Inflammatory macrophage (primary cell): ENCODE data around the gene ATG13.

Experiments used
- DNase-seq, 2 donors: peaks; one replicate each; pipeline ENCODE4 v3.0.0-alpha.2; 2020 to 2022

Gene ATG13

GRCh38 chr11:46607516-46607915 is 9.8 kb upstream of the ATG13 start:
- DNase-seq = no peak

GRCh38 chr11:46609386-46609785 is 8.0 kb upstream of the ATG13 start:
- DNase-seq = no peak

DNA sequence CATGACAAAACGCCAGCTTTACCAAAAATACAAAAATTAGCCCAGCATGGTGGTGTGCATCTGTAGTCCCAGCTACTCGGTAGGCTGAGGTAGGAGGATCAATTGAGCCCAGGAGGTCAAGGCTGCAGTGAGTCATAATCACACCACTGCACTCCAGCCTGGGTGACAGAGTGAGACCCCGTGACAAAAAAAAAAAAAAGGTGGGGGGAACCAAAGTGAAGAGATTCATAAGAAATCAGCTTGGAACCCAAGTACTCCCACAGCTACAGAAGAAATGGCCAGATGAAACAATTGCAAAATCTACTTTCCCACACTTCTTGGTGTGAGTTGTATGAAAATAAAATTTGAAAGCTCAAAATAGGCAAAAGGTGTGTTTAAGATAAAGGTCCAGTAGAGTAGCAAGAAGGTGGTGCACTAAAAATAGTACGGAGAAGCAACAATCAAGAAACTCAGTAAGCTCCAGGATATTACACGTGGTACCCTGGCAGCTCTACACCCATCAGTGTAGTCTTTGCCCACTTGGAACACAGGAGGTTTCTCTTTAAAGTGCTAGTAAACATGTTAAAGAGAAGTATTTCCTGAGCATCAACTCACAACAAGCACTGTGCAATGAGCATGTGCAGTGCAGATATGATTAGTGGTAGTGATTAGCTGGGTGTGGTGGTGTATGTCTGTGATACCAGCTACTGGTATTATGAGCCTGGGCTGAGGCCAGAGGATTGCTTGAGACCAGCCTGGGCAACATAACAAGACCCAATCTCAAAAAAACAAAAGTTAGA is 5.6 kb upstream of the ATG13 start:
- no peak for DNase-seq

GRCh38 chr11:46612326-46612725 is 5.0 kb upstream of the ATG13 start:
- no peak for DNase-seq

DNA sequence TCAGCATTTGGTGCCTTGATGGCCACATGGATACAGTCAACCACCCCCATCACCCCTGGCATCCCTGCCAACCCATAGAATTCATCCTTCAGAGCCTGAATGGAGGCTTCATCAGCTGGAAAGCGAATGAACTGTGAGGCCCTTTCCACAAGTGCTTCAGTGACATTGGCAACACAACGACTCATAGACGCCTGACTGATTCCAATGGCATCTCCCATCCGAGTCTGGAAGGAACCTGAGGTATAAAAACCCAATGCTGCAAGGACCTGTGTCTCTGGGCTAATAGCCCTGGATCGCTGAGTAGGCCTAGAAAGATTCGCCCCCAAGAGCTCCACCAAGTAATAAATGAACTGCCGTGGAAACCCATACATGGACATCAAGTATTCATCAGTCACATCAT is 1.6 kb upstream of the ATG13 start:
- DNase-seq = no peak

DNA sequence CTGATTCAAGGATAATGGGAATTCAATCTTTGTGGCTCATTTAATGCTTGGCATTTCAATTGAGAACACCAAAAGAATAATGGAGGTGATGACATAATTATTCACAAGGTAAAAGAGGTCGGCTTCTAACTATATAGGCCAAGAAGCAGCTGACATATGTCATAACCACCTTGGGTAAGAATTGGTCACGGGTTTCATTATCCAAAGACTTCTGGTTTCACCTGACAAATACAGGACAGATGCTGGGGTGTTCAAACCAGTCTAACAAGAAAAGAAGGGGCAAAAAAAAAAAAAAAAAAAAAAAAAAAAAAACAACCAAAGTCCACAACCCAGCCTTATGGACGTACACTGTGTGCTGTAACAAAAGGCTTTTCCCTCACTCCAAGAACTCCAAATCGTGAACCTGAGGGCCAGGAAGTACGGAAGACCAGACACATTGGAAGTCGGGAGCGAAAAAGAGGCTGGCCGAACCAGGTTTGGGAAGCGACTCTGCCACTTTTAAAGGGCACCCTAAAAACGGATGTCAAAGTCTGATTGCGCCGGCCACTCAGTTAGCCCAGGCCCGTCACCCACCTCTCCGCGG is 711 bp upstream of the ATG13 start:
- DNase-seq = peak; percentile 62 to 64

GRCh38 chr11:46617972-46618314 is 590 bp downstream of the ATG13 start:
- no peak for DNase-seq

DNA sequence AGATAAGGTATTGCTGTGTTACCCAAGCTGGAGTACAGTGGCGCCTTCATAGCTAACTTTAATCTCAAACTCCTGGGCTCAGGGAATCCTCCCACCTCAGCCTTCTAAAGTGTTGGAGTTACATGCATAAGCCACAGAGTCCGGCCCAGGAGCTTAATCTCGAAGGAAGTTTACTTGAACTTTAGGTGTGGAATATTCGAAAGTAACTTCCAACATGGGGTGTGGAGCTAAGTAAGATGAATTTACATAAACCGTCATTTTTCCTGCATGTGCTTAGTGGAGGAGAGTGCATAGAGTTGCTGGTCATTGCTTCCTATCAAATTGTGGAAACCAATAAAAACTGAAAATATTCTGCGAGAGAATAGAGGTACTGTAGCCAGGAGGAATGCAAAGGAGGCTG is 1.5 kb downstream of the ATG13 start:
- DNase-seq = no peak

DNA sequence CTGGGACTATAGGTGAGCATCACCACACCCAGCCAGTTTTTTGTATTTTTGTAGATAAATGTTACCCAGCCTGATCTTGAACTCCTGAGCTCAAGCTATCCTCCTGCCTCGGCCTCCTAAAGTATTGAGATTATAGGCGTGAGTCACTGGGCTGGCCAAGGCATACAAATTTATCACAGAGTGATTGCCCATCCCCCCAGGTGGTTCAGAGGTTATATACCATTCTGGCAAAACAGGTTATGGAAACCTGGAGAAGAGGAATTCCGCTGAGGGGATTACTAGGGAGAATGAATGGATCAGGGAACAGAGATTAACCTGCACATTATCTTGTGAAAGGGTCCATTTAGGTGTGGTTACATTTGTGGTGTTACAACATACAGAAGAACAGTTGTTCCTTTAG is 8.1 kb downstream of the ATG13 start:
- DNase-seq = no peak

- DNase-seq = no peak
Measured at GRCh38 chr11:46628961-46629360, 11.6 kb downstream of the ATG13 start.

GRCh38 chr11:46630237-46630636 is 12.9 kb downstream of the ATG13 start:
- no peak for DNase-seq

- no peak for DNase-seq
Measured at GRCh38 chr11:46631676-46632075, 14.3 kb downstream of the ATG13 start.

DNA sequence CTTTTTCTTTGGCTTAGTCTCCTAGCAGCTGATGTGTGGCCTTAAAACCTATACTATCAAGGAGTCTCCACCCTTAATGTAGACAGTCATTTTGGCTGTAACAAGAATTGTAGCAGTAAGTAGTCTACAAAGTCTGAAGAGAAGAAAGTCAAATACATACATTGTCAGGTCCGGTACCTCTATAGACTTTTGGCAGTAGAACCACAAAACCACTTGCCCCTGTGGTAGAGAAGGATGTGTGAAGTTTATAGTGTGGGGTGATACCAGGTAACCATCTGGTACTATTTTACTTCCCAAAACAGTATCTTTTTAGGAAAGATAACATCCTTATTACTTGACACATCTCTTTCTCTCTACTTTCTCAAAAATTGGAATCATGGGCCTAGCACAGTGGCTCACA is 15.1 kb downstream of the ATG13 start:
- no peak for DNase-seq

DNA sequence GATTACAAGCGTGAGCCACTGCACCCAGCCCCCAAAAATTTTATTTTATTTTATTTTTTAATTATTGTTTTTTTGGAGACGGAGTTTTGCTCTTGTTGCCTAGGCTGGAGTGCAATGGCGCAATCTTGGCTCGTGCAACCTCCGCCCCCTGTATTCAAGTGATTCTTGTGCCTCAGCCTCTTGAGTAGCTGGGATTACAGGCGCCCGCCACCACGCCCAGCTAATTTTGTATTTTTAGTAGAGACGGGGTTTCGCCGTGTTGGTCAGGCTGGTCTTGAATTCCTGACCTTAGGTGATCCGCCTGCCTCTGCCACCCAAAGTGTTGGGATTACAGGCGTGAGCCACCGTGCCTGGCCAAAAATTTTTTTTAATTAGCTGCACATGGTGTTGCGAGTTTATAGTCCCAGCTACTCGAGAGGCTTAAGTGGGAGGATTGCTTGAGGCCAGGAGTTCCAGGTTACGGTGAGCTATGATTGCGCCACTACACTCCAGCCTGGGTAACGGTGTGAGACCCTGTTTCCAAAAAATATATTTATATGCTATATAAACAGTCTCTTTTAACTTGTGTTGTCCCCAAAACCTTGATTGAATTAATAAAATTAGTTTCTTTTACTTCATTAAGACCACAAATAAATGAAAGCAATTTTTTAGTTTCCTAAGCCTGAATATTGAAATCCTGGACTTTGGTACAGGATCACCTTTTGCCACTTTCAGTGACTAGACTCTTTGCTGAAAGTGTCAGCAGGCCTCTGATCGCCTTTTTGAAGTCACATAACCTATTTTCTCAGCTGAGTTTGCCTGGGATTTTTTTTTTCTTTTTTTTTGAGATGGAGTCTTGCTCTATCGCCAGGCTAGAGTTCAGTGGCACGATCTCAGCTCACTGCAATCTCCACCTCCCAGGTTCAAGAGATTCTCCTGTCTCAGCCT is 16.2 kb downstream of the ATG13 start:
- no peak for DNase-seq

DNA sequence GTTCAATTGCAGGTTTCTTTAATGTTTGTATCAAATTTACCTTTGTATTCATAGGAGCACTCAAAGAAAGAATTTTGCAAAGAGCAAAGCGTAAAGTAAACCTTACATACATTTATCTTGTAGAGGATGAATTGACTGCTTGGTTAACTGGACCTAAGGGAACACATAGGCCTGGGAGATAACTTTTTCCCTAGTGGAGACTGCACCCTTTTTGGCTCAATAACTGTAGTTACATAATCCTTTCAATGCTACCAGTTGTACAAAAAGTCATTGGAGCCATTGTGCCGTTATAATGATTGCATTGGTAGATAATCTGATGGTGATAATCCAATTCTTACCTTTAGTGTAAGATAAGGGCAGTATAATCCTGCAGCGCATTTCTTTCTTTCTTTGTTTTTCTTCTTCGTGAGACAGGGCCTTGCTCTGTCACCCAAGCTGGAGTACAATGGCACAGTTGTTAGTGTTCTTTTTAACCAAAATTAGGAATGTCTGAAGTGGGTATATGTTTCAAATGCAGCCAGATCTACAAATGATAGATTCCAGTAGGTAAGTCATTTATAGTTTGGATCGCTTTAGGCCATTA is 18.3 kb downstream of the ATG13 start:
- no peak for DNase-seq

- DNase-seq = no peak
Measured at GRCh38 chr11:46637546-46637945, 20.2 kb downstream of the ATG13 start.

GRCh38 chr11:46639197-46639839 is 22.0 kb downstream of the ATG13 start:
- DNase-seq = peak; percentile 29 to 66

- DNase-seq = no peak
Measured at GRCh38 chr11:46640036-46640788, 22.9 kb downstream of the ATG13 start.

- no peak for DNase-seq
Measured at GRCh38 chr11:46641639-46642038, 24.3 kb downstream of the ATG13 start.

- no peak for DNase-seq
Measured at GRCh38 chr11:46642627-46643335, 25.4 kb downstream of the ATG13 start.

DNA sequence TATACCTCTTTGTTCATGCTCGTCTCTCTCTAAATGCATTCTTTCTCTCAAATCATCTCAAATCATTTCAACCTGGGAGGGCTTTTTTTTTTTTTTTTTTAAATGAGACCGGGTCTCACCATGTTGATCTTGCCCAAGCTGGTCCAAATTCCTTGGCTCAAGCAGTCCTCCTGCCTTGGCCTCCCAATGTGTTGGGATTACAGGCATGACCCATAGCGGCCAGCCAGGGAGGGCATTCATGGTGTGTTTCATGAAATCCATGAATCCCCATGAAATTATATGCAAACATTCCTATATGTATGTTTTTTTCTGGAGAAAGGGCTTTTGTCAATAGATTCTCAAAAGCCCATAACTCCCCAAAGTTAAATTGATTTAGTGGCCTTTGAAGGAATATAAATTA is 26.2 kb downstream of the ATG13 start:
- DNase-seq = no peak
